Measurements from ENCODE around the gene CRYL1.

Gene CRYL1, protein sequence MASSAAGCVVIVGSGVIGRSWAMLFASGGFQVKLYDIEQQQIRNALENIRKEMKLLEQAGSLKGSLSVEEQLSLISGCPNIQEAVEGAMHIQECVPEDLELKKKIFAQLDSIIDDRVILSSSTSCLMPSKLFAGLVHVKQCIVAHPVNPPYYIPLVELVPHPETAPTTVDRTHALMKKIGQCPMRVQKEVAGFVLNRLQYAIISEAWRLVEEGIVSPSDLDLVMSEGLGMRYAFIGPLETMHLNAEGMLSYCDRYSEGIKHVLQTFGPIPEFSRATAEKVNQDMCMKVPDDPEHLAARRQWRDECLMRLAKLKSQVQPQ

DNA sequence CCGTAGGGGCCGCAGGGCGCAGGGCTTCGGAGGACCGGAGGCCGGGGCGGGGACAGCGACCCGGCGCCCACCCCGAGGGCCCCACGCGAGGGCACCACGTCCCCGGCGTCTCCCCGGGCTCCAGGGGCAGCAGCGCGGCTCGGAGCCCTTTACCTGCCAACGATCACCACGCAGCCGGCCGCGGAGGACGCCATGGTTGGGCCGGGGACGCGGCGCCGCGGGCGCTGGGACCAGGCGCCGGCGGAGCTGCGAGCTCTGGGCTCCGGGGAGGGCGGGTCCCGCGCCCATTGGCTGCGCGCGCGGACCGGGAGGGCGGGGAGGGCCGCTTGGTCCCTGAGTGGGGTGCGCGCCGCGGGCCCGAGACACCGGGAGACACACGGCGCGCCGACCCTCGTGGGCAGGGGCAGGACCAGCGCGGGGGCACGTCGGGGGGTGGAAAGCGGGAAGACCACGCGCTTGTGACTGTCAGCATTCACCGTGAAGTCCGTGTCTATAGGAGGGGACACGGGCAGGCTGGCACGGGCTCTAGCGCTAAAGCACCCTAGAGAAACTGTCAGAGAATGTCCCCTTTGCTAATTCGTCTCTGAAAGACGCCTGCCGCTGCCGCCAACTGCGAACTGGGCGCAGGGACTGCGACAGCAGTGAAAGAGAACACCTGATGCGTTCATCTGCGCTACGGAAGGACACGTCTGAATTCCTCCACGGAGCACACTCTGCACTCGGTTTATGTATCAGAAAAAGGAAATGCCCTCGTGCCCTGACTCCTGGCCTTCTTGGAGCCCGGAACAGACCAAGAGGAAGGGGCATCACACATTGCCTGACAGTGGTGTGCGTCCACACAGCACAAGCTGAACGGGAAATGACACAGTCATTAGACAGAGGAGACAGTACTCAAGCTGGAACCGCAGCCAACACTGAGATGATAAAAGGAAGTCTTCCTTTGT lies at the start of gene CRYL1:
Gene CRYL1 (minus strand): TSS at position 257 of the 944 bp plus-strand sequence. CDS start 63 bp downstream, at position 194.
- no peaks in the 10 kb centered on the region for H3K36me3 ChIP-seq (ENCODE audit: control insufficient read depth, insufficient read depth, low read length)
- H3K9ac ChIP-seq: no peak within 1 kb of the TSS
- peak within 1 kb of the TSS; percentile 97 for H3K4me2 ChIP-seq (ENCODE audit: low read length)
- H3K9me3 ChIP-seq (ENCODE audit: control insufficient read depth, low read length): no peaks in the 10 kb centered on the region
- no peaks in the 10 kb centered on the region for H3K4me1 ChIP-seq
- H3K79me2 ChIP-seq: no peaks in the 10 kb centered on the region
- TF ChIP-seq, protein P1, sequence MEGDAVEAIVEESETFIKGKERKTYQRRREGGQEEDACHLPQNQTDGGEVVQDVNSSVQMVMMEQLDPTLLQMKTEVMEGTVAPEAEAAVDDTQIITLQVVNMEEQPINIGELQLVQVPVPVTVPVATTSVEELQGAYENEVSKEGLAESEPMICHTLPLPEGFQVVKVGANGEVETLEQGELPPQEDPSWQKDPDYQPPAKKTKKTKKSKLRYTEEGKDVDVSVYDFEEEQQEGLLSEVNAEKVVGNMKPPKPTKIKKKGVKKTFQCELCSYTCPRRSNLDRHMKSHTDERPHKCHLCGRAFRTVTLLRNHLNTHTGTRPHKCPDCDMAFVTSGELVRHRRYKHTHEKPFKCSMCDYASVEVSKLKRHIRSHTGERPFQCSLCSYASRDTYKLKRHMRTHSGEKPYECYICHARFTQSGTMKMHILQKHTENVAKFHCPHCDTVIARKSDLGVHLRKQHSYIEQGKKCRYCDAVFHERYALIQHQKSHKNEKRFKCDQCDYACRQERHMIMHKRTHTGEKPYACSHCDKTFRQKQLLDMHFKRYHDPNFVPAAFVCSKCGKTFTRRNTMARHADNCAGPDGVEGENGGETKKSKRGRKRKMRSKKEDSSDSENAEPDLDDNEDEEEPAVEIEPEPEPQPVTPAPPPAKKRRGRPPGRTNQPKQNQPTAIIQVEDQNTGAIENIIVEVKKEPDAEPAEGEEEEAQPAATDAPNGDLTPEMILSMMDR (IDR thresholded peaks at IDR 0.05): no peak
- H3K27me3 ChIP-seq (ENCODE audit: control insufficient read depth, insufficient read depth, low read length): no peaks in the 10 kb centered on the region
- H2AFZ ChIP-seq: peak within 1 kb of the TSS; percentile 83
- peak within 1 kb of the TSS; percentile 63 for H3K4me3 ChIP-seq (ENCODE audit: low read depth, low read length)
- H3K27ac ChIP-seq: peak within 1 kb of the TSS; percentile 72

DNA sequence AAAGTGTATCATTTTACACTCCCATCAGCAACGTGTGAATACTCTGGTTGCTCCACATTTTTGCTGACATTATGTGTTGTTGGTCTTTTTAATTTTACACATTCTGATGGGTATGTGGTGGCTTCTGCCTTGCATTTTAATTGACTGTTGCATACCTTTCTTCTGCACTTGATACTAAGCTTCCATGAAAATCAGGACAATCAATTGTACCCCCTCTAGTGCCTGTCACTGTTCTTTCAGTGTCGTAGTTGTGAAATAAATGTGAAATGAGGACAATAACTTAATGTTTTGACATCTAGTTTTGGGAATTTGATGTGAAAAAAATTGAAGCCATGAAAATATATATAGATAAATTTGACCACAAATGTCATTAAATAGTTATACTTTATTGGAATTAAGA lies 48.0 kb upstream of the CRYL1 start:
- TF ChIP-seq, protein P1 (IDR thresholded peaks at IDR 0.05): no peak
- peaks cover 3% of the 10 kb centered on the region for H3K79me2 ChIP-seq
- no peak overlapping the region for H2AFZ ChIP-seq
- no peak overlapping the region for H3K4me3 ChIP-seq (ENCODE audit: low read depth, low read length)
- H3K9ac ChIP-seq: no peak overlapping the region
- H3K4me1 ChIP-seq: no peaks in the 10 kb centered on the region
- H3K27me3 ChIP-seq (ENCODE audit: control insufficient read depth, insufficient read depth, low read length): no peaks in the 10 kb centered on the region
- no peaks in the 10 kb centered on the region for H3K36me3 ChIP-seq (ENCODE audit: control insufficient read depth, insufficient read depth, low read length)
- H3K27ac ChIP-seq: no peak overlapping the region
- H3K9me3 ChIP-seq (ENCODE audit: control insufficient read depth, low read length): no peaks in the 10 kb centered on the region
- H3K4me2 ChIP-seq (ENCODE audit: low read length): no peak overlapping the region

DNA sequence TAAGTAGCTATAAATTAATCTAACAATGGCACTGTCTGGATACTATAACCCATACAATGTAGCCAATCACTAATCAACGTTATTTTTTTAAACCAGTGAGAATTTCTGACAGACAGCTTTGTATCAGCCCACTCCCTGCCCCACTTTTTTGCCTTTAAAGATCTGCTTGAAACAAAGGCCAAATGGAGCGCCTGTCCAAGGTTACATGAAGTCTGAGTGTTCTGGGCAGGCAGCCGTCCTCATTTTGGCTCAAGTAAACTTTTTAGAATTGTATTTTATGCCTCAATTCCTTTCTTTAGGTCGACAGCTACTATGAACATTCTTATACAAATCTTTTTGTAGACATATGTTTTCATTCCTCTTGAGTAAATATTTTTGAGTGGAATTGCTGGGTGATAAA lies 47.5 kb upstream of the CRYL1 start:
- Histone ChIP-seq H3K27me3 (ENCODE audit: control insufficient read depth, insufficient read depth, low read length) (no peaks in the 10 kb centered on the region), H3K4me2 (ENCODE audit: low read length) (no peak overlapping the region), H3K36me3 (ENCODE audit: control insufficient read depth, insufficient read depth, low read length) (no peaks in the 10 kb centered on the region), H2AFZ (no peak overlapping the region), H3K27ac (no peak overlapping the region), H3K9me3 (ENCODE audit: control insufficient read depth, low read length) (no peaks in the 10 kb centered on the region), H3K4me1 (peaks cover under 1% of the 10 kb centered on the region), H3K9ac (no peak overlapping the region), H3K79me2 (peaks cover 3% of the 10 kb centered on the region), H3K4me3 (ENCODE audit: low read depth, low read length) (no peak overlapping the region)
- TF ChIP-seq, protein P1 (IDR thresholded peaks at IDR 0.05): no peak

DNA sequence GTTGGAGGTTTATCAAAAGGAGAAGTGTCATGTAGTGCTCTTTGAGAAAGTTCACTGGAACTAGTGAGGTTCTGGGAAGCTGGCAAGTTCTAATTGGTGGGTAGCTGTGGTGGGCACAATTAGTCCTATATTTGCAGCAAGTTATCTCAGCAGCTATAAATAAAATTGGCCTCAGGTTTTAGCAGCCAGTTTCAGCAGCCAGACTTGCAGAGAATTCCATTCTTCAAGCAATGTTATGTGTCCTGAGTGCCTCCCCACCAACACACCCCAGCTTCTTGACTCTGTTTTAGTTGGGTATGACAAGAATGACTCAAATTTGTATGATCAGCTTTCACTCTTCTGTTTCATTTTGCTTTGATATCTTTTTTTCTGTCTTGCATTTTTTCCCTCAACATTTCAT lies 46.0 kb upstream of the CRYL1 start:
- TF ChIP-seq, protein P1 (IDR thresholded peaks at IDR 0.05): no peak
- Histone ChIP-seq H3K9ac (no peak overlapping the region), H3K9me3 (ENCODE audit: control insufficient read depth, low read length) (no peaks in the 10 kb centered on the region), H3K4me1 (peaks cover 2% of the 10 kb centered on the region), H3K27ac (no peak overlapping the region), H3K36me3 (ENCODE audit: control insufficient read depth, insufficient read depth, low read length) (no peaks in the 10 kb centered on the region), H3K4me2 (ENCODE audit: low read length) (no peak overlapping the region), H3K27me3 (ENCODE audit: control insufficient read depth, insufficient read depth, low read length) (no peaks in the 10 kb centered on the region), H3K4me3 (ENCODE audit: low read depth, low read length) (no peak overlapping the region), H3K79me2 (peaks cover 3% of the 10 kb centered on the region), H2AFZ (no peak overlapping the region)

Data from parathyroid adenoma (tissue), 2 donors.